Measurements from ENCODE around the gene AFF2.

AFF2 gene

DNA sequence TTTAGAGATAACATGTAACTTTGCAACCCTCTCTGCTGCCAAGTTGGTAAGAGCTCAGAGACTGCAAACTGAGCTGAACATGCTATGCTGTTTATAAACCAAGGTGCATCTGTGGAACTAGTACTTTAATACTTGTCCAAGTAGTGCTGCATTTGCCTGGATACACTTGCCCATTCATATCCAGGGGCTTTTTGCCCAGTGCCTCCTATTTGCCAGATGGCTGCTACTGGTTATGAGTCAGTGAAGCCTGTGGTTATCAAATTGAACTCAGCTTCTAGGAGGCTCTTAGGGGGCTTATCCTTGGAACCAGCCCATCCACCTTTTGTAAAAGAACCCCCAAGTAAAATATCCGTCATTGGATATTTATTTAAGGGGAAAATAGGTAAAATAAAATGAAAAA lies 79.6 kb downstream of the AFF2 start:
- Mint-ChIP-seq H3K27ac (no peak overlapping the region), H3K4me3 (no peak overlapping the region), H3K27me3 (no peaks in the 10 kb centered on the region), H3K36me3 (peaks cover 1% of the 10 kb centered on the region), H3K4me1 (no peaks in the 10 kb centered on the region), H3K9me3 (no peaks in the 10 kb centered on the region)
- ATAC-seq (ENCODE audit: low read depth) = no peak
- no peak for DNase-seq (ENCODE audit: low spot score in 2 of 2)

DNA sequence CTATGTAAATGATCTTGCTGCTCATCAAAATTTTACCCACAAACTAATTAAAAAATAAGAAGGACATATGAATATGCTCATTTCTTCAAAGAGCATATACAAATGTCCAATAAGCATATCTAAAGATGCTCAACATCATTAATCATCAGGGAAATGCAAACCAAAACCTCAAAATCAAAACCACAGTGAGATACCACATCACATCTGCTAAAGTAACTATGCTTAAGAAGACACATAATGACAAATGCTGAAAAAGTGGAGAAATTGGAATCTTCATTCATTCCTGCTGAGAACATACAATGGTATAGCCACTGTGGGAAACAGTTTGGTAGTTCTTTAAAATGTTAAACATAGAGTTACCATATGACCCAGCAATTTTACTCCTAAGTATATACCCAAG lies 81.9 kb downstream of the AFF2 start:
- no peaks in the 10 kb centered on the region for H3K27me3 Mint-ChIP-seq
- DNase-seq (ENCODE audit: low spot score in 2 of 2) (no peak), ATAC-seq (ENCODE audit: low read depth) (no peak)
- no peak overlapping the region for H3K4me3 Mint-ChIP-seq
- peaks cover 1% of the 10 kb centered on the region for H3K36me3 Mint-ChIP-seq
- H3K9me3 Mint-ChIP-seq = no peaks in the 10 kb centered on the region
- H3K4me1 Mint-ChIP-seq = no peaks in the 10 kb centered on the region
- no peak overlapping the region for H3K27ac Mint-ChIP-seq

DNA sequence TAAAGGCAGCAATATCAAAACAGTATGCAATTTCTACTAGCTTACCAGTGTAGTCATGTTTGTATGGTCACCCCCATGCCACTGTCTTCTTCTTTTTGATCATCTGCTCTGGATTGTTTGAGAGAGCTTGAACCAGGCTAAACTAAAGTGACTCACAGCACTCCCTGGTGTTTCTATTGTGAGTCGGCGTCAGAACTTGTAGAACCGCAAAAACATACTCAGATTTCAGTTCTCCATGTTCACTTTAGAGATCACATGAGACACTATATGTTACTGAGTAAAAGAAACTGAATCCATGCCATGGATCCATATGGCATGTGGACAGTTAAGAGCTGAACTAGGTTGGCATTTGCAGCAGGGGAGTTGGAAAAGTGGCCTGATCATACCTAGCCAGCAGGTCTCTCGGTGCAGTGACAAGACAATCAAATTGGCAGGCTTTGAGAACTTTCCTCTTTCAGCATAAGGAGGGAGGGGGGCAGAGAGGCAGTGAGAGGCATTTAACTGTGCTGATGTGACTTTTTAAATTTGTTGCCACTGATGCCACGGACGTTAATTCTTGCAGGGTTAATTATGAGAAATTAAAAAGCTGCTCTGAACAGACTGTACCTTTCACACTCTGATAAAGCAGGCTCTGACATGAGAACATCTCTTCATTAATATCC lies 88.4 kb downstream of the AFF2 start:
- Mint-ChIP-seq H3K4me1 (peaks cover 4% of the 10 kb centered on the region), H3K9me3 (no peaks in the 10 kb centered on the region), H3K27ac (no peak overlapping the region), H3K36me3 (peaks cover 1% of the 10 kb centered on the region), H3K4me3 (no peak overlapping the region), H3K27me3 (peaks cover 3% of the 10 kb centered on the region)
- DNase-seq (ENCODE audit: low spot score in 2 of 2) = no peak
- no peak for ATAC-seq (ENCODE audit: low read depth)

DNA sequence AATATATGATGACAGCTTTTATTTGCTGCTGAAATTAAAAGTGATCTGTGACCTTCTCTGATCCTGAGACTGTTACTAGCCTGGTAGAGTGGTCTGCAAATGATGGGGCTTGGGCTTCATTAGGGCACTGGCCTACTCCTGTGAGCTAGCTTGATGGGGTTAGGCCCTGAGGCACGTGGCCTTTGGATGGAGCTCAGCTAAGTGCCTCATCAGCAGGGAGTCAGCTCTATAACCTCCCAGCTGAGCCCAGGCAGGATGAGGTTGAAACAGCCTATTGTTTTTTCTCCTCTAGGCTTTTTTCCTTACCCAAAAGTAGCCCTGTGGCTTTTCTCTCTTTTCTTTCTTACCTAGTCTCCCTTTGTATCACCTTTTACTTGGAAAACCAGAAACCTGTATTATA lies 92.2 kb downstream of the AFF2 start:
- ATAC-seq (ENCODE audit: low read depth) = no peak
- Mint-ChIP-seq H3K36me3 (no peaks in the 10 kb centered on the region), H3K4me3 (no peak overlapping the region), H3K9me3 (no peaks in the 10 kb centered on the region), H3K27me3 (peaks cover 3% of the 10 kb centered on the region), H3K4me1 (peaks cover 4% of the 10 kb centered on the region), H3K27ac (no peak overlapping the region)
- no peak for DNase-seq (ENCODE audit: low spot score in 2 of 2)

DNA sequence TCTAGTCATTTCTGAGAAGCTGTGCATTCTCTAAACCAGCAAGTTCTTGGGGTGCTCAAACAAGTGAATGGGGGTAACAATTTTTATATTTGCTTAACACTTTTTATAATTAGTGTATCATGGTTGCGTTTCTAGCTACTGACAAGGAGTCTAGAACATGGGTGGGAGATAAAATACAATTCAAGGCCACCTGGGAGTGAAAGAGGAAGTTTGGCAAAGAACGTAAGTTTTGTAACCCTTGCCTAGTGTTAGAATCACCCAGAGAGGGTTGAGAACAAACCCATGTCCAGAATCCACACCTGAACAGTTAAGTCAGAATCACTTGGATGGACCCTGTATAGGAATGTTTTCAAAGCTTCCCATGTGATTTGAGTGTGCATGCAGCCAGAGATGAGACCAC lies 92.7 kb downstream of the AFF2 start:
- ATAC-seq (ENCODE audit: low read depth) = no peak
- peaks cover 4% of the 10 kb centered on the region for H3K4me1 Mint-ChIP-seq
- no peaks in the 10 kb centered on the region for H3K9me3 Mint-ChIP-seq
- no peak for DNase-seq (ENCODE audit: low spot score in 2 of 2)
- peaks cover 3% of the 10 kb centered on the region for H3K27me3 Mint-ChIP-seq
- no peak overlapping the region for H3K4me3 Mint-ChIP-seq
- no peaks in the 10 kb centered on the region for H3K36me3 Mint-ChIP-seq
- H3K27ac Mint-ChIP-seq = no peak overlapping the region

DNA sequence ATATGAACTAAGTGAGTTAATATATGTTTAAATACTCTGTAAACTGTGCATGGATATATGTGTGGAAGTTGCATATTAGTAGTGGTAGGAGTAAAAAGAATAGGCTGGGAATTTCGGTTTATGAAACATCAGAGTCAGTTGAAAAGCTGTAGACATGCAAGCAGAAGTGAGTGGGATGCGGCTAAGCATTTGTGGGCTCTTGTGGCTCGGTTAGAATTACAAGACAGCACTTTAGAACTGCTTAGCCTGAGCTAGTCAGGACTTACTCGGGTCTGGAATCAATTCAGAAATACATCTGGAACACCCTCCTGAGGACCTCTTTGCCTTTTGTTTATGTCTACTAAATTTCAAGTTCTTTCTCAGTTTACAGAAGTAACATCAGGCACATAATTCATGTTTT lies 93.6 kb downstream of the AFF2 start:
- Mint-ChIP-seq H3K36me3 (no peaks in the 10 kb centered on the region), H3K27ac (no peak overlapping the region), H3K4me1 (peaks cover 4% of the 10 kb centered on the region), H3K9me3 (no peaks in the 10 kb centered on the region), H3K4me3 (no peak overlapping the region), H3K27me3 (no peaks in the 10 kb centered on the region)
- DNase-seq (ENCODE audit: low spot score in 2 of 2) (no peak), ATAC-seq (ENCODE audit: low read depth) (no peak)

DNA sequence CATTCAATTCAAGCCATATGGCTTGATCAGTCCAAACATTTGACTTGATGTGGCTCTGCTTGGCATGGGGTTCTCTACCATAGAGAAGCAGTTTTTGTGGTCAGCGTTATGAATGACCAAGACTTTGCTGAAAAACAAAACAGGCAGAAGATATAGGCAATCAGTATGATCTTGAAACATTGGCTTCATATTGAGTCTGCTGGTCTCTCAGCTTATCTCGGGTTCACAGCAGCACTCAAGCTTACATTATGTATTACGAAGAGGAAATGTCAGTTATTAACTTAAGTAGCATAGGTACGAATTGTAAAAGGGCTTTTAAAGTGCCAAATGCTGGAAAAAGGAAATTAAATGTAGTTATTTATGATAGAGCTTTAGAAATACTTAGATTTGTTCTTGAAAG lies 99.0 kb downstream of the AFF2 start:
- no peak for DNase-seq (ENCODE audit: low spot score in 2 of 2)
- H3K4me3 Mint-ChIP-seq = no peak overlapping the region
- H3K36me3 Mint-ChIP-seq = no peaks in the 10 kb centered on the region
- ATAC-seq (ENCODE audit: low read depth) = no peak
- H3K9me3 Mint-ChIP-seq = no peaks in the 10 kb centered on the region
- H3K27ac Mint-ChIP-seq = no peak overlapping the region
- no peaks in the 10 kb centered on the region for H3K4me1 Mint-ChIP-seq
- no peaks in the 10 kb centered on the region for H3K27me3 Mint-ChIP-seq

DNA sequence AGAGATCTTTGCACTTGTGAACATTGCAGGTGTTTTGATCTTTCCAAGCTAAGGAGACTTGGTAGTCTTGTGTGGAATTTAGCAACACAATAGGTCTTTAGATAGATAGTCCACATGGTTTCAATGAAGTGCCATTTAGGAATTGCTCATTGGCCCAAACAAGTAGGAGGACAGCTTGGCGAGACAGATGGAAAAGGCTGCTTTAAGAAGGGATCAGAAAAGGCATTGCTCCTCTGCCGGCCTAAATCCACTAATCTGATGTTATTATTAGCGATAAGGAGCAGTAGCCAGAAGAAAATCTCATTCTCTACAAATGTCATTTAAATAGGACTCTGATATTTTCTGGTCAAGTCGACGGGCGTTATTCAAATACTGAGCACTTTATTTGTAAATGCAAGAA lies 99.7 kb downstream of the AFF2 start:
- Mint-ChIP-seq H3K27ac (no peak overlapping the region), H3K4me1 (no peaks in the 10 kb centered on the region), H3K36me3 (no peaks in the 10 kb centered on the region), H3K27me3 (no peaks in the 10 kb centered on the region), H3K9me3 (no peaks in the 10 kb centered on the region), H3K4me3 (no peak overlapping the region)
- ATAC-seq (ENCODE audit: low read depth) (no peak), DNase-seq (ENCODE audit: low spot score in 2 of 2) (no peak)

DNA sequence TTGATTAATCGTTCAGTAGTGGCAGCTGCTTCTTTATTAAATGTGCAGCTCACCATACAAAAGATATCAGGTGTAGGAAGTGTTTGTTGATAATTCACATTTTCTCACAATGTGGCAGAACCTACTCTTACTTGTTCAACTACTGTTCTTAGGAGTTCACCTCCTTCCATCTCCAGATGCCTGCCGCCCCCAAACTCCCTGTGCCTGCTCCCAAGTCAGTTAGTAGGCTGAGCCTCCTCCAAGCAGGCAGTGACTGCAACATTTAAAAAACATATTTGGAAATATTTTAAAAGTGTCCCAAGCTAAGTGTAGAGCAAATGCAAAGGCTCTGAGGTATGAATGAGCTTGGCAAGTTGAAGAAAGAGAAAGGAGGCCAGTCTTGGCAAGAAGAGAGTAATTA lies 100.2 kb downstream of the AFF2 start:
- H3K4me3 Mint-ChIP-seq = no peak overlapping the region
- H3K9me3 Mint-ChIP-seq = no peaks in the 10 kb centered on the region
- H3K36me3 Mint-ChIP-seq = no peaks in the 10 kb centered on the region
- ATAC-seq (ENCODE audit: low read depth) (no peak), DNase-seq (ENCODE audit: low spot score in 2 of 2) (no peak)
- no peaks in the 10 kb centered on the region for H3K4me1 Mint-ChIP-seq
- no peaks in the 10 kb centered on the region for H3K27me3 Mint-ChIP-seq
- no peak overlapping the region for H3K27ac Mint-ChIP-seq

DNA sequence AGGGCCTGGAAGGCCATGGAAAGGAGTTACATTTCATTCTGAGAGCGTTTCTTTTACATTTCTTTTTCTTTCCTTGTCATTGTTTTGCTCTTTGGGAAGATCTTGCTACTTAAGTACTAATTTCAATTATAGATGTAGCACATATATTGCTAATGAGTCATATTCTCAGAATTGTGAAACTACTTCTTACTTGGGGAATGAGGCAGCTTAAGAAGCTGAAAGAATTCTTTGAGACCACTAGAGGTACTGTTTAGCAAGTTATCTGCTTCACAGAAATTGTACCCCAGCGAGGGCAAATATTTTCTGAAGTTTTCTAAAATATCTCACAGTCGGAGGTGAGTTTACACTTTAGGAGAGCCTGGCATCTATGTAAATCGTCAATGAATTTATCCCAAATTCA lies 100.6 kb downstream of the AFF2 start:
- Mint-ChIP-seq H3K27me3 (no peaks in the 10 kb centered on the region), H3K9me3 (no peaks in the 10 kb centered on the region), H3K4me1 (no peaks in the 10 kb centered on the region), H3K4me3 (no peak overlapping the region), H3K36me3 (no peaks in the 10 kb centered on the region), H3K27ac (no peak overlapping the region)
- no peak for ATAC-seq (ENCODE audit: low read depth)
- no peak for DNase-seq (ENCODE audit: low spot score in 2 of 2)

DNA sequence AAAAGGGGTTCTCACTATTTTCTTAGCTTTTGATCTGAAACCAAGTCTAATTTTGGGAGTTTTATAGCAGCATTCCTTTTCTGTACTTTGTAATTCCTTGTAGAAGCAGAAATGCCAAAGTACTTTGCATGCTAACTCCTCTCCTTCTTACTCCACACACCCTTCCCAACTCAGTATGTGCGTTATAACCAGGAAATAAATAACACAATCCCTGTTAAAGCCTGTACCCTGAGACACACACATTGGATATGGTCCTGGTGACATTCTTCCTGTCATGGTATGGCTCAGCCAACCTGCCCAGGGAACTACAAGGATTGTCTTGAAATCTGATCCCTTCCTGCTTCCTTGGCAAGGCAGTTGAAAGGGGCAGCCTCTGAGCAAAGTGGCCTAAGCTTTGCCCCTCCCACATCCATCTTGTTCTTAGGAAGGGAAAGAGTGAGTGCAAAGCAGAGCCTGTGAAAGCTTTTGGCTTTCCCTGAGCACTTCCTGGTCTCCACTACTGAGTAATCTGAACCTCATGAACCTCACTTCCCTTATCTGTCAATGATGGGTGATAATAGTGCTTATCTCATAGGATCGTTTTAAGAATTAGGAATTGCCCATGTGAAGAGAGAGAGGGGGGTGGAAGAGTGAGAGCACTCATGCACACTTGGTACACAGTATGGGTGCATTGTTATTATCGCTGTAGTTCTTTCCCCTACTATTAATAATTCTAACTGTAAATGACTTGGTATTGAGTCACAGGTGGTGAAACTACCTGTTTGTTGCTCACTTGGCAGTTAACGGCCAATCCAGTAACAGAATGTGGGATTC lies 109.3 kb downstream of the AFF2 start:
- peak in 1 of 2 donors; percentile 9 for DNase-seq (ENCODE audit: low spot score in 2 of 2)
- ATAC-seq (ENCODE audit: low read depth) = peak; percentile 80
- Mint-ChIP-seq H3K27me3 (no peaks in the 10 kb centered on the region), H3K4me1 (peaks cover 6% of the 10 kb centered on the region), H3K27ac (peak overlapping the region; percentile 83), H3K4me3 (peak overlapping the region; percentile 79), H3K36me3 (peaks cover 2% of the 10 kb centered on the region), H3K9me3 (peaks cover 2% of the 10 kb centered on the region)

DNA sequence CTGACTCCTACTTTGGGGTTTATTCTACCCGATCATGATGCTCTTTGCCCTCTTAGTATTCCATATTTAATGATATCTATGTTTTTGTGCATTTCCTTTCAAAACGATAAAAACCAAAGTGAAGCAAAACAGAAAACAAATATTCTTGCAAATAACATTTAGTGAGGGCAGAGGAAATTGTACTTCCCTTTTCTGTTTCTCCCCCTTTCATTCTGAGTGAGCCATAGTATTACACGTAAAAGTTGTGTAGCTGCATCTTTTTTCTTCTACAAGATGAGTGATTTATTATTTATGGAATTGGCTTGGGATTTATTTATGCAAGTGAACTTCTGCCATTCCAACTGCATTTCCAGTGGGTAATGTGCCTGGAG lies 109.9 kb downstream of the AFF2 start:
- no peak for DNase-seq (ENCODE audit: low spot score in 2 of 2)
- no peaks in the 10 kb centered on the region for H3K27me3 Mint-ChIP-seq
- H3K36me3 Mint-ChIP-seq = peaks cover 2% of the 10 kb centered on the region
- H3K4me3 Mint-ChIP-seq = peak overlapping the region; percentile 79
- peak overlapping the region; percentile 83 for H3K27ac Mint-ChIP-seq
- H3K4me1 Mint-ChIP-seq = peaks cover 6% of the 10 kb centered on the region
- H3K9me3 Mint-ChIP-seq = peaks cover 2% of the 10 kb centered on the region
- ATAC-seq (ENCODE audit: low read depth) = peak; percentile 75

DNA sequence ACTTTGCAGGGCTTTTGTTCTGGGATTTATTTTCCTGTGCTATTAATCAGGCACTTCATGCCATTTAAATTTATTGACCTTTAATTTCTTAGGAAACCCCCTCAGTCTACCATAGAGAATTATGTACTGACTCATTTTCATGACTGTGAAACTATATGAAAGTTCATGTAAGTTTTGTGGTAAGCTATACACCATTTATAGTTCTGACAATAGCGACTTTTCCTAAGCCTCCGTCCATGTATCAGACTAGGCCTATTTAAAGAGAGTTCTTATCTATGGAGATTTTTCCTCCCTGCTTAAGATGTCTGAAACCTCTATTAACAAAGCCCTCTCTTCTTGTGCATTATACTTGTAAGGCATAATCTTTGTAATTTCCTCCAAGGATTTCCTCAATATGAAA lies 111.6 kb downstream of the AFF2 start:
- peaks cover 2% of the 10 kb centered on the region for H3K36me3 Mint-ChIP-seq
- H3K27ac Mint-ChIP-seq = no peak overlapping the region
- DNase-seq (ENCODE audit: low spot score in 2 of 2) (no peak), ATAC-seq (ENCODE audit: low read depth) (no peak)
- H3K27me3 Mint-ChIP-seq = no peaks in the 10 kb centered on the region
- peaks cover 2% of the 10 kb centered on the region for H3K9me3 Mint-ChIP-seq
- H3K4me1 Mint-ChIP-seq = peaks cover 6% of the 10 kb centered on the region
- H3K4me3 Mint-ChIP-seq = no peak overlapping the region

DNA sequence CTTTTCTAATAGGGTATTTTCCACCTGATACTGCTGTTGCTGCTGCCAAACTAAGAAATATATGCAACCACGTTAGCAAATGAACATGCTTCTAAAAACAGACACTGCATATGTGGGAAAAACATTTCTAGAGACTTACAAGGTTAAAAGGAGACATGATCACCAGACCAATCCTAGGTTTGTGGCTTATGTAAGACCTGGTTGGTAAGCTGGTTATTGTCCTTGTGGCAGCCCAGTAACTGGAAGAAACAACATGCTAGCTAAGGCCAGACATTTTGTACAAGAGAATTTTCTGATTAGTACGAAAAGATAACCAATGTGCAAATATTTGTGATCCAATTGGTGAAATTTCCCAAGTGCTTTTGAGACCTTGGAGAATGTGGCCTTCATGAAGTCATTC lies 112.0 kb downstream of the AFF2 start:
- no peak overlapping the region for H3K27ac Mint-ChIP-seq
- H3K4me1 Mint-ChIP-seq = peaks cover 6% of the 10 kb centered on the region
- H3K9me3 Mint-ChIP-seq = peaks cover under 1% of the 10 kb centered on the region
- no peaks in the 10 kb centered on the region for H3K27me3 Mint-ChIP-seq
- peaks cover under 1% of the 10 kb centered on the region for H3K36me3 Mint-ChIP-seq
- no peak overlapping the region for H3K4me3 Mint-ChIP-seq
- ATAC-seq (ENCODE audit: low read depth) (no peak), DNase-seq (ENCODE audit: low spot score in 2 of 2) (no peak)

DNA sequence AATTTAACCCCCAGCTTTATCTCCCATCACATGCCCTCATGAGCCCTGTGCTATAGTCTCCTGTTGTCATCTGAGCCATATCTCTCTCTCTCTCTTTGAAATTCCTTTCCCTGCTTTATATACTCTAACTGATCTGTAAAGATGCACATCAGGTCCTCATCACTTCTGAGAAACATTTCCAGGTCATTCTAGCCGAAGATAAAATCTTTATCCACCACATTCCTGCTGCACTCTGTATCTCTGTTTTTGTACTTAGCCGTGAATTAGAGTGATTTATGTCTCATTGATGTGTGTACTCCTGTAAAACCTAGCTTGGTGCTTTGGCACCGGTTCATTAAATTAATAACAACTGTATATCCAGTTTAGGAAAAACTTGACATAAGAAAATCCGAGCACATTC lies 113.2 kb downstream of the AFF2 start:
- no peak overlapping the region for H3K4me3 Mint-ChIP-seq
- H3K27ac Mint-ChIP-seq = no peak overlapping the region
- DNase-seq (ENCODE audit: low spot score in 2 of 2) (no peak), ATAC-seq (ENCODE audit: low read depth) (no peak)
- H3K27me3 Mint-ChIP-seq = no peaks in the 10 kb centered on the region
- H3K9me3 Mint-ChIP-seq = no peaks in the 10 kb centered on the region
- peaks cover 6% of the 10 kb centered on the region for H3K4me1 Mint-ChIP-seq
- no peaks in the 10 kb centered on the region for H3K36me3 Mint-ChIP-seq

Measured in memory B cell (primary cell).